Loucy (cell line): ENCODE results near the gene MINAR2.

ENCODE experiments used
- H2AFZ ChIP-seq: fragments of 200-600 bp; sonication (generic); 2 replicates; pipeline ENCODE4 v1.6.0; 2016; ENCODE audit warnings: antibody characterized with exemption, mild to moderate bottlenecking, low read length, moderate library complexity
- H3F3A ChIP-seq: fragments of 200-600 bp; 2 replicates; pipeline ENCODE4 v1.6.0; 2016; ENCODE audit warnings: antibody characterized with exemption, low read depth, mild to moderate bottlenecking
- H3K27me3 ChIP-seq: fragments of 200-600 bp; sonication (generic); 2 replicates; pipeline ENCODE4 v1.6.1; 2014; ENCODE audit warnings: low read length, mild to moderate bottlenecking; ENCODE audit not compliant: insufficient read depth, poor library complexity, severe bottlenecking
- H3K36me3 ChIP-seq: fragments of 200-600 bp; sonication (generic); 2 replicates; pipeline ENCODE4 v1.6.1; 2016; ENCODE audit warnings: low read length; ENCODE audit not compliant: insufficient read depth
- H3K4me1 ChIP-seq: fragments of 200-600 bp; sonication (generic); 2 replicates; pipeline ENCODE4 v1.5.1; 2014; ENCODE audit warnings: low read length, mild to moderate bottlenecking; ENCODE audit not compliant: insufficient read depth, poor library complexity, severe bottlenecking
- H3K4me2 ChIP-seq: fragments of 200-600 bp; sonication (generic); 2 replicates; pipeline ENCODE4 v1.6.0; 2014; ENCODE audit warnings: antibody characterized with exemption, low read length, low read depth, mild to moderate bottlenecking; ENCODE audit not compliant: poor library complexity, severe bottlenecking
- H3K4me3 ChIP-seq: fragments of 200-600 bp; sonication (generic); 2 replicates; pipeline ENCODE4 v1.5.1; 2014; ENCODE audit warnings: low read length, mild to moderate bottlenecking, mixed read lengths; ENCODE audit not compliant: poor library complexity, severe bottlenecking
- H3K79me2 ChIP-seq: fragments of 200-600 bp; sonication (generic); 2 replicates; pipeline ENCODE4 v1.6.1; 2014; ENCODE audit warnings: low read length; ENCODE audit not compliant: insufficient read depth
- H3K9ac ChIP-seq: fragments of 200-600 bp; sonication (generic); 2 replicates; pipeline ENCODE4 v1.6.0; 2014; ENCODE audit warnings: mild to moderate bottlenecking, low read depth, low read length, moderate library complexity; ENCODE audit not compliant: poor library complexity, severe bottlenecking
- H3K9me2 ChIP-seq: fragments of 200-600 bp; sonication (generic); replicated peaks from 2 replicates; pipeline ENCODE4 v1.6.1; 2016; ENCODE audit warnings: low read depth, low read length, mixed read lengths
- H3K9me3 ChIP-seq: fragments of 200-600 bp; sonication (generic); 2 replicates; pipeline ENCODE4 v1.6.1; 2014; ENCODE audit warnings: mild to moderate bottlenecking, antibody characterized with exemption, low read length, low read depth; ENCODE audit not compliant: insufficient read depth
- H4K20me1 ChIP-seq: fragments of 200-600 bp; sonication (generic); 2 replicates; pipeline ENCODE4 v1.6.0; 2014; ENCODE audit warnings: antibody characterized with exemption, low read length, mild to moderate bottlenecking; ENCODE audit not compliant: insufficient read depth, poor library complexity, severe bottlenecking
- CTCF ChIP-seq: fragments of 200-600 bp; sonication (generic); conservative IDR thresholded peaks from 2 replicates; pipeline ENCODE4 v1.5.1; 2014; ENCODE audit warnings: mild to moderate bottlenecking, antibody characterized with exemption, low read length
- EZH2phosphoT487 ChIP-seq: fragments of 200-600 bp; IDR thresholded peaks from 2 replicates; pipeline ENCODE4 v1.6.1; 2018; ENCODE audit warnings: antibody characterized with exemption, mild to moderate bottlenecking, moderate library complexity, borderline replicate concordance

The MINAR2 gene

GRCh38 chr5:129807162-129807814 lies 59.4 kb downstream of the MINAR2 start:
- Histone ChIP-seq H3K9ac (no peak overlapping the region), H3K27me3 (no peaks in the 10 kb centered on the region), H3F3A (no peaks in the 10 kb centered on the region), H3K9me3 (no peaks in the 10 kb centered on the region), H3K36me3 (no peaks in the 10 kb centered on the region), H3K9me2 (no peaks in the 10 kb centered on the region), H4K20me1 (no peaks in the 10 kb centered on the region), H3K79me2 (no peaks in the 10 kb centered on the region), H3K4me1 (no peaks in the 10 kb centered on the region), H2AFZ (no peak overlapping the region), H3K4me2 (no peak overlapping the region), H3K4me3 (no peak overlapping the region)
- no peak for TF ChIP-seq CTCF
- no peak for TF ChIP-seq EZH2phosphoT487
